GM19468 (cell line): ENCODE measurements around the gene SMPDL3A.

Source experiments
- ATAC-seq: cut with Tn5 transposase; IDR thresholded peaks from one replicate; pipeline ENCODE4 v1.9.1; 2021; ENCODE audit warnings: mild to moderate bottlenecking, moderate library complexity, moderate number of reproducible peaks; ENCODE audit not compliant: unreplicated experiment; ENCODE audit errors: extremely low read depth

The SMPDL3A gene

DNA sequence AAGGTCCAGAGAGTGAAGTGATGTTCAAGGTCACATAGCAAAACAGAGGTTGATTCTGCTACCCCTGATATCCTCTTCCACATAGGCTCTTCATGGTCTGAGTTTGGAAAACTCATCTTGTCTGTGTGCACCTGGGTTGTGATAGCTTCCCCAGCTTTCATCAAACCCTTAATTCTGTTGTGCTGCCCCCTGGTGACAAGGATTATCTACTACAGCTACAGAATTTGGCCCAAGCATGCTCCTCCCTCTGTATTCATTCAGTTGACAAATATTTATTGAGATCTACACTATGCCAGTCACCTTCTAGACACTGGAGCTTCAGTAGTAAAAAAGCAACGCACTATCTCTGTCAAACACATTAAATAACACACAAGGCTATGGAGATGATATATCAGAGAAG, 50.4 kb downstream of the SMPDL3A start:
- ATAC-seq, result peak; percentile 72

DNA sequence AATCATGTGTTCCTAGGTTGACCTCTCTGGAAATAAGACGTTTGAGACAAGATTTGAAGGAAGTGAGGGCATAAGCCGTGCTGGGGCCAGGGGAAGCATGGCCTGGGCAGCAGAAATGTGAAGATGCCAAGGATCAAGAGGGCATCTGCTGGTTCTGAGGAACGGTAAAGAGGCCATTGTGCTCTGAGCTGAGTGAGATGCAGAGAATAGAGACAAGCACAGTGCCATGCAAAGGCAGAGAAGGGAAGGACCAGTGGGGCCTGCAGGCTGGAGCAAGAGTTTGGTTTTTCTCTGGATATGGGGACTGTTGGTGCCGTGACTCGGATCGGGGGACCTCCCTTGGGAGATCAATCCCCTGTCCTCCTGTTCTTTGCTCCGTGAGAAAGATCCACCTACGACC, 50.8 kb downstream of the SMPDL3A start:
- no peak for ATAC-seq

DNA sequence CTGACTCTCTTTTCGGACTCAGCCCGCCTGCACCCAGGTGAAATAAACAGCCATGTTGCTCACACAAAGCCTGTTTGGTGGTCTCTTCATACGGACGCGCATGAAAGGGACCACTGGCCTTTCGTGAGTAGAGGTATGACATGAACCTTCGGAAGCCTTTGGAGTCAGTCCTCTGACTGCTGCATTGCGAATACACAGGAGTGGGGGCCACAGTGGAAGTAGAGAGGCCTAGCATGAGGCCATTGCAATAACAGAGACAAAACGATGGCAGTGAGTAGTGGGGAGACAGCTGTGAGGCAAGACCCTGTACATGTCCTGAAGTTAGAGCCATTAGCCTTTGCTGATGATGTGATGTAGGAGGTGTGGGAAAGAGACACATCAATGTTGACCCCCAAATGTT, 56.4 kb downstream of the SMPDL3A start:
- ATAC-seq, result no peak

DNA sequence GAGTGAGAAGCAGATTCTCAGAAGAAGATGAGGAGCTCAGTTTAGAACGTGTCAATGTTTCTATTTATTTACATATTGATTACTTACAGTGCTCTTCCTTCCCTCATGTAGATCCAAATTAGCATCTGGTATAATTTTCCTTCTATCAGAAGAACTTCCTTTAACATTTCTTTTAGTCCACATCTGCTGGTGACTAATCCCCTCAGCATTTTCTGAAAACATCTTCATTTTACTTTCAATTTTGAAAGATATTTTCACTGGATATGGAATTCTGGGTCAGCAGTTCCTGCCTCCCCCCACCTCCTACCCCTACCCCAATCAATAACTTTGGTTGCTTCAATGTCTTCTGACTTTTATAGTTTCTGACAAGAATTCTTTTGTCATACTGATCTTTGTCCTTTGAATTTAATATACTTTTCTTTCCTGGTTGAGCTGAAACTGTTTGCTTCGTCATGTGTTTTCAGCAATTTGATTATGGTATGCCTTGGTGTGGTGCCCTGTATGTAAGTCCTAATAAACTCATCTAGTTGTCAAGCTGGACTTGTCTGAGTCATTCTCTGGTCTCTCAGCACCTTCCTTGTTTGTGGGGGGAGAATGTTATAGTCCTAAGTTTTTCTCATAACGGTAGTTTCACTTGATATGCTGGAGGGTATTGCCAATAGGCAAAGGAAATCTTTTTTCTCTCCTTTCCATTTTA, 57.0 kb downstream of the SMPDL3A start:
- ATAC-seq, result no peak

DNA sequence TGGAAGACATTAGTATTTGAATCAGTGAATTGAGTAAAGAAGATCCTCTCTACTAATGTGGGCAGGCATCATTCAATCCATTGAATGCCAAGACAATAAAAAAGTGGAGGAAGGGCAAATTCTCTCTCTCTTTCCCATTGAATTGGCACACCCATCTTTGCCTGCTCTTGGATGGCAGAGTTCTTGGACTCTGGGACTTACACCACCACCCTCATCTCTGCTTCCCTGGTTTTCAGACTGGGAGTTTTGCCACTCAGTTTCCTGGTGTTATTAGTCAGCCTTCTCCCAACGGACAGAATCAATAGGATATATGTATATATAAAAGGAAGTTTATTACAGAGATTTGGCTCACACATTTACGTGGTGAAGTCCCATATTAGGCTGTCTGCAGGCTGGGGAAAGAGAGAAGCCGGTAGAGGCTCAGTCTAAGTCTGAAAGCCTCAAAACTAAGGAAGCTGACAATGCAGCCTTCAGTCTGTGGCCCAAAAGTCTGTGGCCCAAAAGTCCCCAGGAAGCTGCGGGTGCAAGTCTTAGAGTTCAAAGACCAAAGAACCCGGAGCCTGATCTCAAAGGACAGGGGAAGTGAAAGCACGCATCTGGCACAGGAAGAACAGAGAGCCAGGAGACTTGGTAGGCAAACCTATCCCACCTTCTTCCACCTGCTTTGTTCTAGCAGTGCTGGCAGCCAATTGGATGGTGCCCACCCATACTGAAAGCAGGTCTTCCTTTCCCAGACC, 64.4 kb downstream of the SMPDL3A start:
- ATAC-seq, result no peak
